ENCODE data around the gene LRP1B. TPM values are rescaled to one million over a fixed set of nuclear protein-coding genes. Genes with fewer than 3 reads are reported as not detected.

Gene LRP1B
- total and polyA plus RNA-seq, 2 of the 8 experiments (the other 6 are each of a cell fraction or from before 2014, with no cell fraction given) = 0.03 TPM; not detected in 1

DNA sequence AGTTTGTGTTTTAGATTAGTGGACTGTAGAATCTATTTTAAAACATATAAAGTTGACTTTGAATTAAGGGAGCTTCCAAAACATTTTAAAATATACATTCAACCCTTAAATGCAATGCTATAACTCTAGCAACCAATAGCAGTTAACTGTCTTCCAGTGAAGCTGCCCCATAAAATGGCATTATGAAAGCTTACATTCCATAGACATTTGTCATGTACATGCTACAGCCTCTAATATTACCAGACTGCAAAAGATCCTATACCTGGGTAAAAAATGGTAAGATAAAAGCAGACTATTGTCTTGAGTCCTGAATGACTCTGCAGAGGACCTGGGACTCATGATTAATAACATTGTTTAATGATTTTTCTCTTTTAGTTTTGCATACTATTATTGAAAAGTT lies 489.4 kb downstream of the LRP1B start (continued):
- TF ChIP-seq POLR2AphosphoS5 (IDR thresholded peaks at IDR 0.05; ENCODE audit: low read depth, low read length) (no peak), SP1 (IDR thresholded peaks at IDR 0.05; ENCODE audit: low read depth, low read length) (no peak)

Data from H1 (cell line).